Astrocyte (in vitro differentiated cells and primary cell): ENCODE measurements around the gene UQCRFS1.

ENCODE experiments used
- EZH2 ChIP-seq: IDR thresholded peaks from 2 replicates; pipeline ENCODE4 v1.6.1; 2012; ENCODE audit warnings: mild to moderate bottlenecking, low read length, inconsistent platforms; ENCODE audit not compliant: insufficient read depth
- TF ChIP-seq, protein P1 (sequence below): IDR thresholded peaks from 2 replicates; pipeline ENCODE4 v1.5.1; 2011; ENCODE audit warnings: low read depth, mild to moderate bottlenecking, inconsistent platforms, low read length, moderate library complexity; ENCODE audit not compliant: insufficient read depth

DNA sequence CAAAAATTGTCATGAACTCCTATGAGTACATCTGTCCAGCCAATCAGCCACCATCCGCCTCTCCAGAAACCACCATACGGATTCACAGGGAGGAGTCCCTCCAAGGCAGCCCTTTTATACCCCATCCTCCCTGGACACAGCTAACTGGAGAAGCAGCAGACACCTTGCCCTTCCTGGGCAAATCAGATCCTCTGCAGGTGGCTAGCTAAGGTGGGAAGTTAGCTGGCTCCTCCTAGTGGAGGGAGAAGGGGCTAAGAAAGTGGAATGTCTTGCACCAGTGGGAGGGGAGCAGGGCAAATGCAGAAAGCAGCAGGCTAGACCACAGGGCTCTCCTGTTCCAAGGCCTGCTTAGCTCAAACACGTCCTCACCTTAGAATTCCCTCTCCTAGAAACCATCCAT lies 46.2 kb upstream of the UQCRFS1 start:
- TF ChIP-seq, protein P1, sequence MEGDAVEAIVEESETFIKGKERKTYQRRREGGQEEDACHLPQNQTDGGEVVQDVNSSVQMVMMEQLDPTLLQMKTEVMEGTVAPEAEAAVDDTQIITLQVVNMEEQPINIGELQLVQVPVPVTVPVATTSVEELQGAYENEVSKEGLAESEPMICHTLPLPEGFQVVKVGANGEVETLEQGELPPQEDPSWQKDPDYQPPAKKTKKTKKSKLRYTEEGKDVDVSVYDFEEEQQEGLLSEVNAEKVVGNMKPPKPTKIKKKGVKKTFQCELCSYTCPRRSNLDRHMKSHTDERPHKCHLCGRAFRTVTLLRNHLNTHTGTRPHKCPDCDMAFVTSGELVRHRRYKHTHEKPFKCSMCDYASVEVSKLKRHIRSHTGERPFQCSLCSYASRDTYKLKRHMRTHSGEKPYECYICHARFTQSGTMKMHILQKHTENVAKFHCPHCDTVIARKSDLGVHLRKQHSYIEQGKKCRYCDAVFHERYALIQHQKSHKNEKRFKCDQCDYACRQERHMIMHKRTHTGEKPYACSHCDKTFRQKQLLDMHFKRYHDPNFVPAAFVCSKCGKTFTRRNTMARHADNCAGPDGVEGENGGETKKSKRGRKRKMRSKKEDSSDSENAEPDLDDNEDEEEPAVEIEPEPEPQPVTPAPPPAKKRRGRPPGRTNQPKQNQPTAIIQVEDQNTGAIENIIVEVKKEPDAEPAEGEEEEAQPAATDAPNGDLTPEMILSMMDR = no peak
- TF ChIP-seq EZH2 = no peak
